NB4 (cell line): ENCODE measurements around the gene SIN3A.
"Not testable (repeated sequence)": the region's sequence is repeated elsewhere in the genome, so short reads cannot be mapped to it uniquely, and the experiment has no call there.

Experiments used
- CTCF ChIP-seq: IDR thresholded peaks from one replicate; pipeline ENCODE4 v1.5.1; 2012; ENCODE audit warnings: low read depth, low read length
- POLR2A ChIP-seq: IDR thresholded peaks from 2 replicates; pipeline ENCODE4 v1.6.1; 2011; ENCODE audit warnings: mild to moderate bottlenecking; ENCODE audit not compliant: insufficient read length; ENCODE audit errors: extremely low read depth

- not testable (repeated sequence) for TF ChIP-seq CTCF, POLR2A
Observed at GRCh38 chr15:75480463-75480862, 29.0 kb upstream of the SIN3A start.
